CD4-positive, alpha-beta T cell treated with Interleukin-4 for 4 hours (primary cell): Measurements from ENCODE around the gene IL9R.
"Not testable (repeated sequence)": the region's sequence is repeated elsewhere in the genome, so short reads cannot be mapped to it uniquely, and the experiment has no call there.

Source experiments
- DNase-seq: peaks from one replicate; pipeline ENCODE4 v3.0.0-alpha.2; 2020

Gene IL9R

GRCh38 chrX:156030474-156030873 lies 33.0 kb downstream of the IL9R start:
- DNase-seq, result not testable (repeated sequence)
